SK-N-SH treated with all-trans-retinoic acid at 6 μM for 48 hours (cell line): ENCODE measurements around the gene AFDN.

Source experiments
- ATAC-seq: fragments of 200-7000 bp; cut with Tn5 transposase; 3 replicates; pipeline ENCODE4 v1.9.1; 2020; ENCODE audit warnings: mild to moderate bottlenecking, moderate library complexity
- ARNTL ChIP-seq: fragments of 450-650 bp; formaldehyde crosslinking; IDR thresholded peaks from 2 replicates; pipeline ENCODE4 v1.5.0; 2020; ENCODE audit warnings: low read depth, mild to moderate bottlenecking, moderate library complexity, borderline replicate concordance
- BACH2 ChIP-seq: fragments of 250-450 bp; sonication (Bioruptor Pico); IDR thresholded peaks from 2 replicates; pipeline ENCODE4 v1.9.0; 2021; ENCODE audit warnings: mild to moderate bottlenecking, borderline replicate concordance
- CREB5 ChIP-seq: fragments of 250-450 bp; sonication (Bioruptor Pico); IDR thresholded peaks from 2 replicates; pipeline ENCODE4 v1.5.1; 2020; ENCODE audit warnings: low read depth, mild to moderate bottlenecking, moderate library complexity
- CSDC2 ChIP-seq: fragments of 250-450 bp; sonication (Bioruptor Pico); IDR thresholded peaks from 2 replicates; pipeline ENCODE4 v1.5.0; 2020; ENCODE audit warnings: mild to moderate bottlenecking, moderate library complexity
- CSRNP3 ChIP-seq: fragments of 250-450 bp; sonication (Bioruptor Pico); IDR thresholded peaks from 2 replicates; pipeline ENCODE4 v1.5.1; 2021; ENCODE audit warnings: mild to moderate bottlenecking, moderate library complexity
- ESRRG ChIP-seq: fragments of 250-450 bp; sonication (Bioruptor Pico); IDR thresholded peaks from 2 replicates; pipeline ENCODE4 v1.6.1; 2021; ENCODE audit warnings: mild to moderate bottlenecking
- GLIS3 ChIP-seq: fragments of 250-450 bp; sonication (Bioruptor Pico); IDR thresholded peaks from 2 replicates; pipeline ENCODE4 v1.5.0; 2020; ENCODE audit warnings: mild to moderate bottlenecking, moderate library complexity
- PATZ1 ChIP-seq: fragments of 250-450 bp; sonication (Bioruptor Pico); IDR thresholded peaks from 2 replicates; pipeline ENCODE4 v1.8.0; 2020; ENCODE audit warnings: mild to moderate bottlenecking, moderate library complexity, borderline replicate concordance
- POU6F1 ChIP-seq: fragments of 250-450 bp; sonication (Bioruptor Pico); IDR thresholded peaks from 2 replicates; pipeline ENCODE4 v1.8.0; 2021; ENCODE audit warnings: low read depth, mild to moderate bottlenecking, moderate library complexity, borderline replicate concordance
- PPARA ChIP-seq: fragments of 250-450 bp; sonication (Bioruptor Pico); IDR thresholded peaks from 2 replicates; pipeline ENCODE4 v1.5.0; 2020; ENCODE audit warnings: mild to moderate bottlenecking, borderline replicate concordance
- RARB ChIP-seq: fragments of 250-450 bp; sonication (Bioruptor Pico); IDR thresholded peaks from 2 replicates; pipeline ENCODE4 v1.8.0; 2021; ENCODE audit warnings: mild to moderate bottlenecking, moderate library complexity
- SNAI2 ChIP-seq: fragments of 250-450 bp; sonication (Bioruptor Pico); IDR thresholded peaks from 2 replicates; pipeline ENCODE4 v1.5.0; 2020; ENCODE audit warnings: mild to moderate bottlenecking, moderate library complexity
- TCF4 ChIP-seq: fragments of 250-450 bp; sonication (Bioruptor Pico); IDR thresholded peaks from 2 replicates; pipeline ENCODE4 v1.8.0; 2021; ENCODE audit warnings: mild to moderate bottlenecking, moderate library complexity, borderline replicate concordance
- TOX ChIP-seq: fragments of 250-450 bp; sonication (Bioruptor Pico); IDR thresholded peaks from 2 replicates; pipeline ENCODE4 v1.8.0; 2021; ENCODE audit warnings: mild to moderate bottlenecking, moderate library complexity, borderline replicate concordance
- TSHZ2 ChIP-seq: fragments of 250-450 bp; sonication (Bioruptor Pico); IDR thresholded peaks from 2 replicates; pipeline ENCODE4 v1.5.0; 2020; ENCODE audit warnings: mild to moderate bottlenecking, moderate library complexity
- ZC3H10 ChIP-seq: fragments of 250-450 bp; sonication (Bioruptor Pico); IDR thresholded peaks from 2 replicates; pipeline ENCODE4 v1.5.1; 2021; ENCODE audit warnings: mild to moderate bottlenecking, moderate library complexity
- ZFP3 ChIP-seq: fragments of 250-450 bp; sonication (Bioruptor Pico); IDR thresholded peaks from 2 replicates; pipeline ENCODE4 v1.5.0; 2020; ENCODE audit warnings: mild to moderate bottlenecking, moderate library complexity
- ZFP30 ChIP-seq: fragments of 450-650 bp; formaldehyde crosslinking; IDR thresholded peaks from 2 replicates; pipeline ENCODE4 v1.5.0; 2022; ENCODE audit warnings: mild to moderate bottlenecking, moderate library complexity
- ZNF565 ChIP-seq: fragments of 450-650 bp; formaldehyde crosslinking; conservative IDR thresholded peaks from 2 replicates; pipeline ENCODE4 v1.5.0; 2020; ENCODE audit warnings: low read depth, mild to moderate bottlenecking, moderate library complexity
- ZNF70 ChIP-seq: fragments of 450-650 bp; formaldehyde crosslinking; IDR thresholded peaks from 2 replicates; pipeline ENCODE4 v1.5.0; 2020; ENCODE audit warnings: mild to moderate bottlenecking, moderate library complexity
- ZNF8 ChIP-seq: fragments of 450-650 bp; formaldehyde crosslinking; IDR thresholded peaks from 2 replicates; pipeline ENCODE4 v1.5.0; 2020; ENCODE audit warnings: mild to moderate bottlenecking, moderate library complexity

AFDN gene

GRCh38 chr6:167933847-167934246 lies 107.1 kb downstream of the AFDN start:
- ATAC-seq, result no peak
- no peak for TF ChIP-seq CSDC2 (CRISPR knock-in tag)
- no peak for TF ChIP-seq ZNF70 (CRISPR knock-in tag)
- TF ChIP-seq ESRRG, result no peak
- no peak for TF ChIP-seq ZC3H10 (CRISPR knock-in tag)
- TF ChIP-seq ZFP30 (CRISPR knock-in tag), result no peak
- no peak for TF ChIP-seq PPARA (CRISPR knock-in tag)
- no peak for TF ChIP-seq PATZ1 (CRISPR knock-in tag)
- no peak for TF ChIP-seq CSRNP3 (CRISPR knock-in tag)
- TF ChIP-seq BACH2 (CRISPR knock-in tag), result no peak
- TF ChIP-seq CREB5 (CRISPR knock-in tag), result no peak
- TF ChIP-seq GLIS3 (CRISPR knock-in tag), result no peak
- TF ChIP-seq TOX (CRISPR knock-in tag), result no peak
- no peak for TF ChIP-seq ZNF8 (CRISPR knock-in tag)
- no peak for TF ChIP-seq ZNF565
- TF ChIP-seq ZFP3 (CRISPR knock-in tag), result no peak
- TF ChIP-seq RARB (CRISPR knock-in tag), result no peak
- TF ChIP-seq TSHZ2 (CRISPR knock-in tag), result no peak
- TF ChIP-seq POU6F1, result no peak
- TF ChIP-seq SNAI2 (CRISPR knock-in tag), result no peak
- TF ChIP-seq ARNTL, result no peak

GRCh38 chr6:167934426-167934864 lies 107.7 kb downstream of the AFDN start:
- no peak for ATAC-seq
- TF ChIP-seq ZNF70 (CRISPR knock-in tag), result no peak
- no peak for TF ChIP-seq TSHZ2 (CRISPR knock-in tag)
- no peak for TF ChIP-seq ARNTL
- no peak for TF ChIP-seq RARB (CRISPR knock-in tag)
- TF ChIP-seq PATZ1 (CRISPR knock-in tag), result no peak
- TF ChIP-seq TCF4 (CRISPR knock-in tag), result no peak
- no peak for TF ChIP-seq TOX (CRISPR knock-in tag)
- TF ChIP-seq POU6F1, result no peak
- TF ChIP-seq BACH2 (CRISPR knock-in tag), result no peak
- TF ChIP-seq ZNF8 (CRISPR knock-in tag), result no peak
- TF ChIP-seq CSRNP3 (CRISPR knock-in tag), result no peak
